Ovary (tissue), 3 donors: Measurements from ENCODE around the gene OLFM1.

ENCODE experiments used
- CTCF ChIP-seq, 3 donors: fragments of 450-650 bp in 2 of 3; fragments of 200-600 bp in 1 of 3; IDR thresholded peaks; one replicate each; pipeline versions ENCODE4 v1.5.1 to v1.8.0; 2016 to 2022; ENCODE audit warnings: antibody characterized with exemption in 3 of 3, mild to moderate bottlenecking in 1 of 3
- EP300 ChIP-seq: sonication (generic); formaldehyde crosslinking; IDR thresholded peaks from one replicate; pipeline ENCODE4 v1.6.1; 2017; ENCODE audit warnings: antibody characterized with exemption
- POLR2A ChIP-seq: fragments of 450-650 bp; IDR thresholded peaks from one replicate; pipeline ENCODE4 v1.6.1; 2017; ENCODE audit warnings: antibody characterized with exemption, mild to moderate bottlenecking, moderate library complexity
- donor health status: DM: no; HTN: no; CAD: no.

GRCh38 chr9:135107581-135108235, 20.2 kb downstream of the OLFM1 start:
- no peak for TF ChIP-seq CTCF (IDR thresholded peaks at IDR 0.05)
- TF ChIP-seq EP300: no peak
- TF ChIP-seq POLR2A: no peak
